Adrenal gland (tissue), 12 donors: Measurements from ENCODE around the gene COL23A1. TPM values are rescaled to one million over a fixed set of nuclear protein-coding genes. Genes with fewer than 3 reads are reported as not detected.

Source experiments
- DNase-seq, 7 donors: peaks; one replicate each; pipeline ENCODE4 v3.0.0-alpha.2; 2019 to 2020
- H3K27ac ChIP-seq, 5 donors: fragments of 200-600 bp; sonication (generic) in 4 of 5; 1 replicate in 3 of 5; 2 replicates in 2 of 5; pipeline versions ENCODE4 v1.5.1 to v1.8.0; 2016 to 2020; ENCODE audit warnings: mild to moderate bottlenecking in 1 of 5
- H3K27me3 ChIP-seq: fragments of 200-600 bp; 2 replicates; pipeline ENCODE4 v1.8.0; 2021
- H3K36me3 ChIP-seq, 2 donors: fragments of 200-600 bp; replicated peaks in 1 of 2; 1 replicate in 1 of 2; 2 replicates in 1 of 2; pipeline versions ENCODE4 v1.5.1 to v1.8.0; 2018 to 2022
- H3K4me1 ChIP-seq, 2 donors: fragments of 200-600 bp; replicated peaks in 1 of 2; 1 replicate in 1 of 2; 2 replicates in 1 of 2; pipeline versions ENCODE4 v1.5.1 to v1.8.0; 2018 to 2021
- H3K4me3 ChIP-seq, 4 donors: fragments of 200-600 bp; sonication (generic) in 3 of 4; one replicate each; pipeline ENCODE4 v1.5.1; 2016 to 2018
- H3K9me3 ChIP-seq, 3 donors: fragments of 200-600 bp; sonication (generic) in 1 of 3; replicated peaks in 1 of 3; 1 replicate in 2 of 3; 2 replicates in 1 of 3; pipeline versions ENCODE4 v1.5.1 to v1.8.0; 2016 to 2021
- POLR2A ChIP-seq, 2 donors: fragments of 450-650 bp; IDR thresholded peaks; one replicate each; pipeline ENCODE4 v1.6.1; 2017; ENCODE audit warnings: antibody characterized with exemption in 2 of 2, mild to moderate bottlenecking in 2 of 2, moderate library complexity in 1 of 2
- WGBS, 4 donors: extraction: QIAGEN DNeasy Blood & Tissue Kit in 2 of 4; methylation state at CpG; one replicate each; pipeline versions ENCODE4 v1.1.5 to v1.1.7; 2013 to 2017; 5-methylcytosine and 5-hydroxymethylcytosine counted together
- intact Hi-C, 2 donors: fragments of 100-400 bp; cut with DNase I; formaldehyde crosslinking; loops; one replicate each; pipeline versions ENCODE4 v1.14.1 to v1.15.0; 2022 to 2023
- polyA plus RNA-seq, 3 donors: library from polyadenylated mRNA; stranded (reverse); fragments of 200-250 nt in 2 of 3; fragments of 350-450 nt in 1 of 3; fragmentation: Illumina TruSeq in 1 of 3; extraction: RNeasy Lipid Tissue Mini Kit (QIAGEN cat#74804) in 1 of 3; gene quantifications; one replicate each; pipeline ENCODE4 v1.2.3, GENCODE V29; 2013 to 2014
- total RNA-seq, 9 donors: library from RNA; depleted of rRNA in 4 of 9; stranded (reverse); fragments of >200 nt in 4 of 9; fragments of 120-200 nt in 1 of 9; fragmentation: NEBNext Ultra II Directional in 1 of 9; extraction: Animal tissue kit (Norgen Biotek cat#: 25700) in 1 of 9; gene quantifications; one replicate each; pipeline versions ENCODE4 v1.1.0 to v1.2.4, GENCODE V29; 2013 to 2023
- TF ChIP-seq, protein P1 (sequence below), 6 experiments: fragments of 450-650 bp in 4 of 6; fragments of 200-600 bp in 2 of 6; sonication (generic) in 1 of 6; IDR thresholded peaks; 1 replicate in 5 of 6; 2 replicates in 1 of 6; pipeline versions ENCODE4 v1.5.1 to v1.8.0; 2016 to 2021; ENCODE audit warnings: antibody characterized with exemption in 6 of 6, mild to moderate bottlenecking in 2 of 6, moderate library complexity in 1 of 6
- donor health status: healthy with polysubstance abuse.
- donor health status: Bipolar disorder and iron deficiency.
- donor health status: DM: yes; HTN: yes; CAD: no.
- donor health status: DM: no; HTN: no; CAD: no.
- donor health status: DM: no; HTN: no; CAD: no.
- donor health status: DM: yes; HTN: yes; CAD: no.

COL23A1 gene
- total and polyA plus RNA-seq, 12 donors: 0.09 to 4.4 (median 0.88) TPM

- no peaks in the 10 kb centered on the region for H3K4me1 ChIP-seq
- no peaks in the 10 kb centered on the region for H3K27me3 ChIP-seq
- no peak overlapping the region for H3K4me3 ChIP-seq
- no peak overlapping the region for H3K27ac ChIP-seq
- no peaks in the 10 kb centered on the region for H3K9me3 ChIP-seq
- no peak for DNase-seq
- intact Hi-C loops: no loop called here
- no peaks in the 10 kb centered on the region for H3K36me3 ChIP-seq
- 87 to 92% (median 90%) methylated on average over 14 to 17 of the region's 17 CpGs for WGBS, 4 donors
- TF ChIP-seq, protein P1, sequence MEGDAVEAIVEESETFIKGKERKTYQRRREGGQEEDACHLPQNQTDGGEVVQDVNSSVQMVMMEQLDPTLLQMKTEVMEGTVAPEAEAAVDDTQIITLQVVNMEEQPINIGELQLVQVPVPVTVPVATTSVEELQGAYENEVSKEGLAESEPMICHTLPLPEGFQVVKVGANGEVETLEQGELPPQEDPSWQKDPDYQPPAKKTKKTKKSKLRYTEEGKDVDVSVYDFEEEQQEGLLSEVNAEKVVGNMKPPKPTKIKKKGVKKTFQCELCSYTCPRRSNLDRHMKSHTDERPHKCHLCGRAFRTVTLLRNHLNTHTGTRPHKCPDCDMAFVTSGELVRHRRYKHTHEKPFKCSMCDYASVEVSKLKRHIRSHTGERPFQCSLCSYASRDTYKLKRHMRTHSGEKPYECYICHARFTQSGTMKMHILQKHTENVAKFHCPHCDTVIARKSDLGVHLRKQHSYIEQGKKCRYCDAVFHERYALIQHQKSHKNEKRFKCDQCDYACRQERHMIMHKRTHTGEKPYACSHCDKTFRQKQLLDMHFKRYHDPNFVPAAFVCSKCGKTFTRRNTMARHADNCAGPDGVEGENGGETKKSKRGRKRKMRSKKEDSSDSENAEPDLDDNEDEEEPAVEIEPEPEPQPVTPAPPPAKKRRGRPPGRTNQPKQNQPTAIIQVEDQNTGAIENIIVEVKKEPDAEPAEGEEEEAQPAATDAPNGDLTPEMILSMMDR (IDR thresholded peaks at IDR 0.05): no peak
- TF ChIP-seq POLR2A (IDR thresholded peaks at IDR 0.05): no peak
These were observed 208.1 kb downstream of the COL23A1 start for GRCh38 chr5:178381921-178382695.

GRCh38 chr5:178381206-178381605 is 209.0 kb downstream of the COL23A1 start:
- Histone ChIP-seq H3K4me1 (no peaks in the 10 kb centered on the region), H3K4me3 (no peak overlapping the region), H3K9me3 (no peaks in the 10 kb centered on the region), H3K36me3 (no peaks in the 10 kb centered on the region), H3K27me3 (no peaks in the 10 kb centered on the region), H3K27ac (no peak overlapping the region)
- TF ChIP-seq, protein P1 (IDR thresholded peaks at IDR 0.05): no peak
- TF ChIP-seq POLR2A (IDR thresholded peaks at IDR 0.05): no peak
- WGBS, 4 donors: 89 to 95% (median 93%) methylated on average over 5 to 8 of the region's 8 CpGs
- intact Hi-C loops: no loop called here
- no peak for DNase-seq

GRCh38 chr5:178380541-178381074 is 209.6 kb downstream of the COL23A1 start:
- 84 to 92% (median 85%) methylated on average over 16 of the region's 16 CpGs for WGBS, 4 donors
- DNase-seq: no peak
- intact Hi-C loops: no loop called here
- H3K4me1 ChIP-seq: no peaks in the 10 kb centered on the region
- no peaks in the 10 kb centered on the region for H3K36me3 ChIP-seq
- TF ChIP-seq, protein P1 (IDR thresholded peaks at IDR 0.05): no peak
- TF ChIP-seq POLR2A (IDR thresholded peaks at IDR 0.05): no peak
- H3K27ac ChIP-seq: no peak overlapping the region
- H3K9me3 ChIP-seq: no peaks in the 10 kb centered on the region
- H3K4me3 ChIP-seq: no peak overlapping the region
- no peaks in the 10 kb centered on the region for H3K27me3 ChIP-seq

DNA sequence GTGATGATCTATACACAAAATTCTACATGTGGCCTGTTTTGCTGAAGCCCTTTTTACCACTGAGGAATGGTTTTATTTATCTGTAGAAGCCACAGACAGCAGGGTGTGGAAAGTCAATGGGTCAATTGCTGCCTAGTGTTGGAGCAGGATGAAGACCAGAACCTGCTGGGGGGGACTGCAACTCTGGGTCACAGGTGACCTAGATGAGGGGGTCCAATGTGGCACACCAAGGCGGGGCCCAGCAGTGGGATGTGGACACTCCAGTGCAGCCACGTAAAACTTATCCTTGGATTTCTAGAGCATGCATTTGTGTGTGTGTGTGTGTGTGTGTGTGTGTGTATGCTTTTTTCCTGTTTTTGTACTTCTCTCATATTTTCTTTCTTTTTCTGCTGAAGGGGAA is 210.1 kb downstream of the COL23A1 start:
- WGBS, 4 donors: 59 to 92% (median 78%) methylated on average over 2 of the region's 2 CpGs
- no peak for DNase-seq
- intact Hi-C loops: no loop called here

More for the DNA sequence above, 210.1 kb downstream of the COL23A1 start:
- Histone ChIP-seq H3K4me1 (no peaks in the 10 kb centered on the region), H3K4me3 (no peak overlapping the region), H3K9me3 (no peaks in the 10 kb centered on the region), H3K27me3 (no peaks in the 10 kb centered on the region), H3K36me3 (no peaks in the 10 kb centered on the region), H3K27ac (no peak overlapping the region)
- no peak for TF ChIP-seq POLR2A (IDR thresholded peaks at IDR 0.05)
- TF ChIP-seq, protein P1 (IDR thresholded peaks at IDR 0.05): no peak
